Ishikawa (cell line): ENCODE data around the gene IGF1R.

Source experiments
- CREB1 ChIP-seq: IDR thresholded peaks from 2 replicates; pipeline ENCODE4 v1.6.1; 2012; ENCODE audit warnings: low read depth
- EGR1 ChIP-seq: IDR thresholded peaks from 2 replicates; pipeline ENCODE4 v1.6.1; 2012
- EP300 ChIP-seq: IDR thresholded peaks from 2 replicates; pipeline ENCODE4 v1.6.1; 2012; ENCODE audit warnings: borderline replicate concordance
- FOXM1 ChIP-seq: IDR thresholded peaks from 2 replicates; pipeline ENCODE4 v1.6.1; 2012; ENCODE audit warnings: low read depth, borderline replicate concordance
- NFIC ChIP-seq: IDR thresholded peaks from 2 replicates; pipeline ENCODE4 v1.6.1; 2012
- RAD21 ChIP-seq: IDR thresholded peaks from 2 replicates; pipeline ENCODE4 v1.6.1; 2012; ENCODE audit warnings: low read depth
- TAF1 ChIP-seq: IDR thresholded peaks from 2 replicates; pipeline ENCODE4 v1.6.1; 2012; ENCODE audit warnings: low read depth, mild to moderate bottlenecking
- TCF12 ChIP-seq: IDR thresholded peaks from 2 replicates; pipeline ENCODE4 v1.6.1; 2012; ENCODE audit warnings: low read depth
- YY1 ChIP-seq: IDR thresholded peaks from 2 replicates; pipeline ENCODE4 v1.6.1; 2012; ENCODE audit warnings: low read depth
- TF ChIP-seq, protein P1 (sequence below): IDR thresholded peaks from 2 replicates; pipeline ENCODE4 v1.6.1; 2012; ENCODE audit warnings: low read depth, mild to moderate bottlenecking
- TF ChIP-seq, protein P2 (sequence below): IDR thresholded peaks from 2 replicates; pipeline ENCODE4 v1.6.1; 2012

DNA sequence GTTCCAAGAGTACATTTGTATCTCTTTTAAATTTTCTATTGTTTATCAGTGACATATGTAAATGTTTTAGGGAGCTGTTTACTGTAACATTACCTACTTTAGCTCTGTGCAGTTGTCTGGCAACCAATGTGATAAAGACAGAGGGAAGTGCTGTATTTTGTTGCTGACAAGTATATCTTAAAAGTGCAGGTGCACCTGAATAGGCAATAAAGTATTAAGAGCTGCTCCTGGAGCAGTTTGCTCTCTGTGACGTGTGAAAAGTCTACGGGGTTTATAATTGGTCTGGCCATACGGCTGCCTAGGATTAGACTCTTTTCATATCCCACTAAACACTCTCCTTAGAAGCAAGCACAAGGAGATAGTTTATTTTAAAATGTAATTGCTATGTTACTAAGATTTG lies 178.3 kb downstream of the IGF1R start:
- TF ChIP-seq CREB1 (no peak), EGR1 (no peak), FOXM1 (no peak), EP300 (no peak), TCF12 (no peak), YY1 (no peak), NFIC (no peak), RAD21 (no peak), TAF1 (no peak)
- TF ChIP-seq, protein P1, sequence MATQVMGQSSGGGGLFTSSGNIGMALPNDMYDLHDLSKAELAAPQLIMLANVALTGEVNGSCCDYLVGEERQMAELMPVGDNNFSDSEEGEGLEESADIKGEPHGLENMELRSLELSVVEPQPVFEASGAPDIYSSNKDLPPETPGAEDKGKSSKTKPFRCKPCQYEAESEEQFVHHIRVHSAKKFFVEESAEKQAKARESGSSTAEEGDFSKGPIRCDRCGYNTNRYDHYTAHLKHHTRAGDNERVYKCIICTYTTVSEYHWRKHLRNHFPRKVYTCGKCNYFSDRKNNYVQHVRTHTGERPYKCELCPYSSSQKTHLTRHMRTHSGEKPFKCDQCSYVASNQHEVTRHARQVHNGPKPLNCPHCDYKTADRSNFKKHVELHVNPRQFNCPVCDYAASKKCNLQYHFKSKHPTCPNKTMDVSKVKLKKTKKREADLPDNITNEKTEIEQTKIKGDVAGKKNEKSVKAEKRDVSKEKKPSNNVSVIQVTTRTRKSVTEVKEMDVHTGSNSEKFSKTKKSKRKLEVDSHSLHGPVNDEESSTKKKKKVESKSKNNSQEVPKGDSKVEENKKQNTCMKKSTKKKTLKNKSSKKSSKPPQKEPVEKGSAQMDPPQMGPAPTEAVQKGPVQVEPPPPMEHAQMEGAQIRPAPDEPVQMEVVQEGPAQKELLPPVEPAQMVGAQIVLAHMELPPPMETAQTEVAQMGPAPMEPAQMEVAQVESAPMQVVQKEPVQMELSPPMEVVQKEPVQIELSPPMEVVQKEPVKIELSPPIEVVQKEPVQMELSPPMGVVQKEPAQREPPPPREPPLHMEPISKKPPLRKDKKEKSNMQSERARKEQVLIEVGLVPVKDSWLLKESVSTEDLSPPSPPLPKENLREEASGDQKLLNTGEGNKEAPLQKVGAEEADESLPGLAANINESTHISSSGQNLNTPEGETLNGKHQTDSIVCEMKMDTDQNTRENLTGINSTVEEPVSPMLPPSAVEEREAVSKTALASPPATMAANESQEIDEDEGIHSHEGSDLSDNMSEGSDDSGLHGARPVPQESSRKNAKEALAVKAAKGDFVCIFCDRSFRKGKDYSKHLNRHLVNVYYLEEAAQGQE, result no peak
- TF ChIP-seq, protein P2, sequence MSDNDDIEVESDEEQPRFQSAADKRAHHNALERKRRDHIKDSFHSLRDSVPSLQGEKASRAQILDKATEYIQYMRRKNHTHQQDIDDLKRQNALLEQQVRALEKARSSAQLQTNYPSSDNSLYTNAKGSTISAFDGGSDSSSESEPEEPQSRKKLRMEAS, result no peak
